Neural cell (in vitro differentiated cells): Measurements from ENCODE around the gene ACE.

Source experiments
- EP300 ChIP-seq: fragments of 450-650 bp; conservative IDR thresholded peaks from 2 replicates; pipeline ENCODE4 v1.6.1; 2014; ENCODE audit warnings: antibody characterized with exemption, mild to moderate bottlenecking, moderate library complexity; ENCODE audit not compliant: poor library complexity, severe bottlenecking
- EZH2 ChIP-seq: fragments of 200-600, 300-800 bp; shearing (Covaris generic), sonication (generic); IDR thresholded peaks from 2 replicates; pipeline ENCODE4 v1.6.1; 2014; ENCODE audit warnings: antibody characterized with exemption, low read length, borderline replicate concordance, mild to moderate bottlenecking; ENCODE audit not compliant: insufficient read depth, poor library complexity, severe bottlenecking
- MXI1 ChIP-seq: fragments of 450-650 bp; conservative IDR thresholded peaks from 2 replicates; pipeline ENCODE4 v1.6.1; 2014; ENCODE audit warnings: antibody characterized with exemption, mild to moderate bottlenecking; ENCODE audit not compliant: poor library complexity, severe bottlenecking
- POLR2AphosphoS5 ChIP-seq: IDR thresholded peaks from 2 replicates; pipeline ENCODE4 v1.6.1; 2012
- RAD21 ChIP-seq: fragments of 450-650 bp; conservative IDR thresholded peaks from 2 replicates; pipeline ENCODE4 v1.6.1; 2014; ENCODE audit warnings: antibody characterized with exemption, mild to moderate bottlenecking, moderate library complexity
- SMC3 ChIP-seq: fragments of 450-650 bp; conservative IDR thresholded peaks from 2 replicates; pipeline ENCODE4 v1.6.1; 2014; ENCODE audit warnings: antibody characterized with exemption, mild to moderate bottlenecking, moderate library complexity; ENCODE audit not compliant: poor library complexity
- TAF1 ChIP-seq: IDR thresholded peaks from 2 replicates; pipeline ENCODE4 v1.6.1; 2012; ENCODE audit warnings: low read depth
- TF ChIP-seq, protein P1 (sequence below): fragments of 450-650 bp; IDR thresholded peaks from 2 replicates; pipeline ENCODE4 v1.5.1; 2014; ENCODE audit warnings: antibody characterized with exemption, mild to moderate bottlenecking, moderate library complexity; ENCODE audit not compliant: poor library complexity, severe bottlenecking
- TF ChIP-seq, protein P2 (sequence below): IDR thresholded peaks from 2 replicates; pipeline ENCODE4 v1.6.1; 2012; ENCODE audit warnings: borderline replicate concordance

DNA sequence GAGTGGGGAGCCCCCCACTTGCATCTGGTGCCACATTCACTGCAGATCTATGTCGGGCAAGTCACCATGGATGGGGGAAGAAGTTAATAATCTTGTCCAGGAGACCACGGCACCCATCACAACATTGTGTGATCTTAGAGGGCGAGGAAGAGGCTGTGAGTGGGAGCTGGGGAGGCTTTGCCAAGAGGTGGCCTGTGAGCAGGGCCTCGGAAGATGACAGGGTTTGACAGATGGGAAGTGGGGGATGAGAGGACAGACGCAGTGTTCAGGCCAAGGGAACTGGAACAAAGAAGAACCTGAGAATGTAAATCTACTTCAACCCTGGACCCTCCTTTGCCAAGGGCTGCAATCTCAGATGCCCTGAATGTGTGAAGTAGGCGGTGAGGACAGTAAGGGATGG is 12.4 kb downstream of the ACE start:
- TF ChIP-seq, protein P1, sequence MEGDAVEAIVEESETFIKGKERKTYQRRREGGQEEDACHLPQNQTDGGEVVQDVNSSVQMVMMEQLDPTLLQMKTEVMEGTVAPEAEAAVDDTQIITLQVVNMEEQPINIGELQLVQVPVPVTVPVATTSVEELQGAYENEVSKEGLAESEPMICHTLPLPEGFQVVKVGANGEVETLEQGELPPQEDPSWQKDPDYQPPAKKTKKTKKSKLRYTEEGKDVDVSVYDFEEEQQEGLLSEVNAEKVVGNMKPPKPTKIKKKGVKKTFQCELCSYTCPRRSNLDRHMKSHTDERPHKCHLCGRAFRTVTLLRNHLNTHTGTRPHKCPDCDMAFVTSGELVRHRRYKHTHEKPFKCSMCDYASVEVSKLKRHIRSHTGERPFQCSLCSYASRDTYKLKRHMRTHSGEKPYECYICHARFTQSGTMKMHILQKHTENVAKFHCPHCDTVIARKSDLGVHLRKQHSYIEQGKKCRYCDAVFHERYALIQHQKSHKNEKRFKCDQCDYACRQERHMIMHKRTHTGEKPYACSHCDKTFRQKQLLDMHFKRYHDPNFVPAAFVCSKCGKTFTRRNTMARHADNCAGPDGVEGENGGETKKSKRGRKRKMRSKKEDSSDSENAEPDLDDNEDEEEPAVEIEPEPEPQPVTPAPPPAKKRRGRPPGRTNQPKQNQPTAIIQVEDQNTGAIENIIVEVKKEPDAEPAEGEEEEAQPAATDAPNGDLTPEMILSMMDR: no peak
- TF ChIP-seq EZH2: no peak
- TF ChIP-seq TAF1: no peak
- no peak for TF ChIP-seq POLR2AphosphoS5
- TF ChIP-seq MXI1: no peak
- no peak for TF ChIP-seq RAD21
- TF ChIP-seq EP300: no peak
- TF ChIP-seq, protein P2, sequence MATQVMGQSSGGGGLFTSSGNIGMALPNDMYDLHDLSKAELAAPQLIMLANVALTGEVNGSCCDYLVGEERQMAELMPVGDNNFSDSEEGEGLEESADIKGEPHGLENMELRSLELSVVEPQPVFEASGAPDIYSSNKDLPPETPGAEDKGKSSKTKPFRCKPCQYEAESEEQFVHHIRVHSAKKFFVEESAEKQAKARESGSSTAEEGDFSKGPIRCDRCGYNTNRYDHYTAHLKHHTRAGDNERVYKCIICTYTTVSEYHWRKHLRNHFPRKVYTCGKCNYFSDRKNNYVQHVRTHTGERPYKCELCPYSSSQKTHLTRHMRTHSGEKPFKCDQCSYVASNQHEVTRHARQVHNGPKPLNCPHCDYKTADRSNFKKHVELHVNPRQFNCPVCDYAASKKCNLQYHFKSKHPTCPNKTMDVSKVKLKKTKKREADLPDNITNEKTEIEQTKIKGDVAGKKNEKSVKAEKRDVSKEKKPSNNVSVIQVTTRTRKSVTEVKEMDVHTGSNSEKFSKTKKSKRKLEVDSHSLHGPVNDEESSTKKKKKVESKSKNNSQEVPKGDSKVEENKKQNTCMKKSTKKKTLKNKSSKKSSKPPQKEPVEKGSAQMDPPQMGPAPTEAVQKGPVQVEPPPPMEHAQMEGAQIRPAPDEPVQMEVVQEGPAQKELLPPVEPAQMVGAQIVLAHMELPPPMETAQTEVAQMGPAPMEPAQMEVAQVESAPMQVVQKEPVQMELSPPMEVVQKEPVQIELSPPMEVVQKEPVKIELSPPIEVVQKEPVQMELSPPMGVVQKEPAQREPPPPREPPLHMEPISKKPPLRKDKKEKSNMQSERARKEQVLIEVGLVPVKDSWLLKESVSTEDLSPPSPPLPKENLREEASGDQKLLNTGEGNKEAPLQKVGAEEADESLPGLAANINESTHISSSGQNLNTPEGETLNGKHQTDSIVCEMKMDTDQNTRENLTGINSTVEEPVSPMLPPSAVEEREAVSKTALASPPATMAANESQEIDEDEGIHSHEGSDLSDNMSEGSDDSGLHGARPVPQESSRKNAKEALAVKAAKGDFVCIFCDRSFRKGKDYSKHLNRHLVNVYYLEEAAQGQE: no peak
- TF ChIP-seq SMC3: no peak
